Measurements from ENCODE around the gene HS3ST6.
"Not testable (repeated sequence)": the region's sequence is repeated elsewhere in the genome, so short reads cannot be mapped to it uniquely, and the experiment has no call there.

Gene HS3ST6

DNA sequence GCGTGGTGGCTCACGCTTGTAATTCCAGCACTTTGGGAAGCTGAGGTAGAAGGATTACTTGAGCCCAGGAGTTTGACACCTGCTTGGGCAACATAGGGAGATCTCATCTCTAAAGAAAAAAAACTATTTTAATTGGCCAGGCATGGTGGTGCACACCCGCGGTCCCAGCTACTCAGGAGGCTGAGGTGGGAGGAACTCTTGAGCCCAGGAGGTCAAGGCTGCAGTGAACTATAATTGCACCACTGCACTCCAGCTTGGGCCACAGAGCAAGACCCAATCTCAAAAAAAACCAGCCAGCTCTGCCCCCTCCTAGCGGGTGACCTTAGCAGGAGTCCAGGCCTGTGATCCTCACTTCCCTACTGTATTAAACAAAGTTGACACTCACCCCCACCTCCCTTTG is 5.9 kb upstream of the HS3ST6 start:
- no peak for DNase-seq

DNA sequence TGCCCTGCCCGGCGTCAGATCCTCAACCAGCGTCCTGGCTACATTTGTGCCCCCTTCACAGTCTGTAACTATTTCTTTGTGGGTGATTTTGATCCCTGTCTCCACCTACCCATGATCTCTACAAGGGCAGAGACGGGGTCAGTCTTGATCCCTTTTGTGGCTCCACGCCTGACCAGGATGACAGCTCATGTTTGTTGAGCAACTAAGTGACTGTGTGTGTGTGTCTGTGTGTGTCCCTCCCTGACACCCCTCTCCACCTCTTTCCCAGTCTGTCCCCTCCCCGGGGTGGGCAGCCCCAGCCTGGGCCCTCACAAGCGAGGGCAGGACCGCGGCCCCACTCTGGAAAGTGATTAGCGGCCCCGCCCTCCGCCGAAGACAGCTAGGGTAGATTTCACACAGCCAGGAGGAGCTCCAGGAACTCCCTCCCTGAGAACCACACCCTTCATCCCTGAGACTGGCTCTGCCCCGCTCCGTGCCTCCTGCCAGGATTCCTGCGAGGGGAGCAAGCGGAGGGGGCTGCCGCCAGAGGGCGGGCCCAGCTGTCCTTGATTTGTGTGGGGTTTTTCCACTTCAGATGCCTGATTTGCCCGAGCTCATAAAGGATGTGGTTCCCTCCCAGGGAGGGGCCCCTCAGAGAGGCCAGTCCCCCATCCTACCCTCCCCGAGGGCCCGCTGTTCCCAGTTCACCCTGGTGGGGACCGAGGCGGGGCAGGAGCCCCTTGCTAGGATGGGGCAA is 5.3 kb upstream of the HS3ST6 start:
- peak in 2 of 3 donors; percentile 27 to 39 for DNase-seq

DNA sequence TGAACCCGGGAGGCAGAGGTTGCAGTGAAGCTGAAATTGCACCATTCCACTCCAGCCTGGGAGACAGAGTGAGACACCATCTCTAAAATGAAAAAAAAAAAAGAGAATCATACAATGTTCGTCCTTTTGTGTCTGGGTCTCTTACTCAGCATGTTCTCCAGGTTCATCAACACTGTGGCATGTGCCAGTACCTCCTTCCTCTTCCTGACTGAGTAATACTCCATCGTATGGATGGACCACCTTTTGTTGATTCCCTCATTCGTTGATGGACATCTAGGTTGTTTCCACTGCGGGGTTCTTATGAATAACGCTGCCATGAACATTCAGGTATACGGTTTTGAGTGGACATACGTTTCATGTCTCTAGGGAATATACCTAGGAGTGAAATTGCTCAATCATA is 4.1 kb upstream of the HS3ST6 start:
- DNase-seq = no peak

DNA sequence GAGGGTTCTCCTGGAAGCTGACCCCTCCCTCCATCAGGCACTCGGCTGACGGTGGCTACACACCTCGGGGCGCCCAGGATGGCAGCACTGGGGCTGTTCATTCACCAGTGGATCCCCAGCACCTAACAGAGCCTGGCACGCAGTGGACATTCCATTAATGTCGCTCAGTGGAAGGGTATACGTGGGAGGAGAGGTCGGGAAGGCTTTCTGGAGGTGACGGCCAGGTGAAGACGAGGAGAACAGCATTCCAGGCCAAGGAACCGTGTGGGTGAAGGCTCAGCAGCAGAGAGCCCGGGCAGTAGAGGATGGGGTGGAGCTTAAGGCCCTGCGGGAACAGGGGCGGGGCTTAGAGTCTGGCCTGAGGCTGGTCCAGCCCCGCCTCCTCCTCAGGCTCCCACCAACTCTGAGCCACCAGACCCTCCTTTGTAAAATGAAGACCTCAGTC is 2.5 kb upstream of the HS3ST6 start:
- DNase-seq = peak in 2 of 3 donors; percentile 42 to 49

DNA sequence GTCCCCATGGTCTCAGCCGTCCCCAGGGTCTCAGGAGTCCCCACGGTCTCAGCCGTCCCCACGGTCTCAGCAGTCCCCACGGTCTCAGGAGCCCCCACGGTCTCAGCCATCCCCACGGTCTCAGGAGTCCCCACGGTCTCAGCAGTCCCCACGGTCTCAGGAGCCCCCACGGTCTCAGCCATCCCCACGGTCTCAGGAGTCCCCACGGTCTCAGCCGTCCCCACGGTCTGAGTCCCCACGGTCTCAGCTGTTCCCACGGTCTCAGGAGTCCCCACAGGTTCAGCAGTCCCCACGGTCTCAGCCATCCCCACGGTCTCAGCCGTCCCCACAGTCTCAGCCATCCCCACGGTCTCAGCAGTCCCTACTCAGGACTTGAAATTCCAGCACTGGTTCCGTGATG is 1.9 kb upstream of the HS3ST6 start:
- not testable (repeated sequence) for DNase-seq

DNA sequence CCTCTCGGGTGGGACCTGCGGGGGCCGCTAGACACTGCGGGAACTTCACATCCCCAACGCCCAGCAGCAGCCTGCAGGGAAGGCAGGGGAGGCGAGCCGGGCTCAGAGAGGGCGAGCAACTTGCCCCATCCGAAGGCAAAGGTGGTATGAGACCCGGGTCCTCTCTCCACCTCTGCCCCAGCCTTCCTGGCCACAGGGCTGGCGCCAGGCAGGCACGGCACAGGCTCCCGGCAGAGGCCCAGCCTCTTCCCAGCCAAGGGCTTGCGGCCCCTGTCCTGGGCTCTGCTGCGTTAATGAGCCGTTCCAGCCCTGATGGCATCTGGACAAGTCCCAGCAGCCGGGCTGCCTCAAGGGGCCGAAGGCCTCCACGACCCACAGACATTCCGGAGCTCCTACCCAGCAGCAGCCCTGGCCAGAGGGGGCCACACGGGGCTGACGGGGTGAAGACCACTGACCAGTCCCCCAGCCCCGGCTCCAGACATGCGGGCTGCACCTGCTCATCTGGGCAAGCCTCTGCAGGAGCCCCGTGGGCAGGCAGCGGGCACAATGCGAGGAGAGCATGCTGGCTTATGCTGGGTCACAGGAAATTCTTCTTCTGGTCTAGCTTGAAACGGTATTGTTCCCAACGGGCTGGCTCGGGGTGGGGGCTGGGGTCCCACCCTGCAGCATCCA is 1.2 kb upstream of the HS3ST6 start:
- DNase-seq = no peak

DNA sequence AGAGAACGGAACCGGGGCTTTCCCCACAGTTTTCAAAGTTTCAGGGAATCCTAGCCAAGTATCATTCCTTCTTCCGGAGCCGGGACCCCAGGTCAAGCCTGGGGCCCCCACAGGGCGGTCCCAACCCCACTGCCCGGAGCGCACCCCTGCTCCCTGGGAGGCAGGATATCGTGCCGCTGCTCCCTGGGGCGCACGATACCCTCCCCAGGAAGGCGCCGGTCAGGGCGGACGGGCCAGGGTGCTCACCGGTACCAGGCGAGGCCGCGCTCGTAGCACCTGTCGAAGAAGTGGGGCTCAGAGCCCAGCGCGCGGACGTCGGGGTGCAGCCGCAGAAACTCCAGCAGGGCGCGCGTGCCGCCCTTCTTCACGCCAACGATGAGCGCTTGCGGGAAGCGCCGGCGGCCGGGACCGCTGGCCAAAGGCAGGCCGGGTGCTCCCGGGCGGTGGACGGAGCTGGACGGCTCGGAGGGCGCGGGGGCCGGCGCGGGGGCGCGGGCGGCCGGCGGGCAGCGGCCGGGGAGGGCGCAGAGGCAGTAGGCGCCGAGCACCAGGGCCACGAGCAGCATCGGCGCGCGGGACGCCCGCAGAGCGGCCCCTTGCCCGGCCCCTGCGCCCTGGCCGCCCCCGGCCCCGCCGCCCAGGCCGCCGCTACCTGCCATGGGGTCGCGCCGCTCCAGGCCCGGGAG is 407 bp downstream of the HS3ST6 start:
- no peak for DNase-seq

DNA sequence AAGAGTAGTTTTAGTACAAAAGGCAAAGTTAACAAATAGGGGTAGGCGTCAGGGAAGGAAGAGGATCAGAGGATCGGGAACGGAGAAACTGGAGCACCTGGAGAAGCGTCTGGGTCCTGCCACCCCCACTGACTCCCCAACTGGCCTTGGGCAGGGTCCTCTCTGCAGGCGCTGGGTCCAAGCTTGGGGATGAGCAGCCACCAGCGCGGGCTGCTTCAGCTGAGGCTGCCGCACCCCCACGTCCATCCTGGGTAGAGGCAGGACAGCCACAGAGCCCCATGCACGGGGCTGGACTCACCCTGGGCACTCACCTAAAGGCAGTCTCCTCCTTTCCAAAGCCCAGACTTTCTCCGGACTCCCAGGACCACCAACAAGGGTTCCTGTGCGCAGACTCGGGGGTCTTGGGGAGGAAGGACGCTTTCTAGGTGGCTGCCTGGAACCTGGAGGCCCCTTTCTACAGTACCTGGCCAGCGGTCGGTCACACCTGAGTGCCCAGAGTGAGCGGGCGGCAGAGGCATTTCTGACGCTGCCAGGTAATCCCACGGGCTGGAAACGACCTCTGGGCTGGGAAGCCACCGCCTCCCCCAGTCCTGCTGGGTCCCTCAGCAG is 1.1 kb downstream of the HS3ST6 start:
- DNase-seq = no peak

DNA sequence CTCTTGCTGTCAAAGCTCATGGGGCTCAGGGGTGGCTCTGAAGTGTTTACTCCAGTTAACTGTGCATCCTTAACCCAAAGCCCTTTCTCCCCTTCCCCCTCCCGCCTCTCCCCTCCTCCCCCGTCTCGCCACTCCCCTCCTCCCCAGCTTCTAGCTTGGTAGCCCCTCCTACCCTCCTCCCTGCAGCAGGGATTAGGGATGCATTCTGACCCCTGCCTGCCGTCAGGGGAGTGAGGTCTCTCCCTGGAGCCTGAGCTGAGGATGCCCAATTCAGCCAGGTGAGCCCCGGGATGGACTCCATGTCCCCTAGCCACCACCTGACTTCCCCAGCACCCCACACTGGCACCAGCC is 1.6 kb downstream of the HS3ST6 start:
- no peak for DNase-seq

DNA sequence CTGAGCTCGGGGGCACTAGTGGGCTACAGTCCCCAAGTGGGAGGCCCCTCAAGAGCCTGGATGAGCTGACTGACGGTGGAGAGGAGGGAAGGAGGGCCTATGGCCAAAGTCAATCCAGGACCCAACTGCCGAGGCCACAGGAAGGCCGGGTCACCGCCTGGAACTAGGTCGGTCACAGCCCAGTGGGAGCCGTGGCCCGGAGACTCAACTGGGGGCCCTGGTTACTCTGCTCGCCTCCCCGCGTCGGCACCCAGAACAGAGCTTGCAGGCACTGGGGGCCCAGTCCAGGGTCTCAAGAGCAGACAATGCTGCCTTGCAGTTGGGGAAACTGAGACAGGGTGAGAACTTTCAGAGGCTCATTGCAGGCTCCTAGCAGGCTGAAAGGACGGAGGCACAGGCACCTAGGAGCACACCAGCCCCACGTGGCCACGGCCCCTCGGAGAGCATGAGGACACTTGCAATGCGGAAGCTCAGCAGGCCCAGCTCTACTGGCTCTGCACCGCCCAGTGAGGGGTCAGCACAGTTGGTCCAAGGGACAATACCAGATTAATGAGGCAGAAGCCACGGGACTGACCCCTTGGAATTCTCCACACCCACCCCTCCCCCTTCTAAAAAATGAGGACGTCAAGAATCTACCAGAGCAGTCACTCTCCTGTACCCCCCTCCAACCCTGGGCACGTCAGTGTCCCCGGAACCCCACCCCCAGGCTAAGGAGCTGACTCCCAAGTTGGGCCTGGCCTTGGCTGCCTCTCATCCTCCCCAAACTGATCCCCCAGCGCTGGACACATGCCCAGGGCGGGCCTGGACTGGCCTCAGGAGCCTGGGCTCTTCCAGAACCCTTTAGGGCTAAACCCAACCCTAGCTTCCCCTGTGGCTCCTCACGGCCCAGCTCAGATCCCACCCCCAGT is 2.2 kb downstream of the HS3ST6 start:
- no peak for DNase-seq

DNA sequence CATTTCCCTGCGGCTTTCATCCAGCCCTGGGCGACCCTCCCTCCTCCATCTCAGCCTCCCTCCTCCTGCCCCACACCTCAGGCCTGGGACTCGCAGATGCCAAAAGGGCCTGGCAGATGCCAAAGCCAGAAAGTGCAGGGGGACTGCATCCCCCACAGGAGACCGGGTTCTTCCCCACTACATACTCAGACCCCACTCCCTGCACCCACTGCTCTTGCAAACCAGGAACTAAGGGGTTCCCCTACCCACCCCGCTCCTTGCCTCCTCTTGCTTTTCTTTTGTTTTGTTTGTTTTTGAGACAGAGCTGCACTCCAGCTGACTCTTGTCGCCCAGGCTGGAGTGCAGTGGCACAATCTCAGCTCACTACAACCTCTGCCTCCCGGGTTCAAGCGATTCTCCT is 3.2 kb downstream of the HS3ST6 start:
- no peak for DNase-seq

DNA sequence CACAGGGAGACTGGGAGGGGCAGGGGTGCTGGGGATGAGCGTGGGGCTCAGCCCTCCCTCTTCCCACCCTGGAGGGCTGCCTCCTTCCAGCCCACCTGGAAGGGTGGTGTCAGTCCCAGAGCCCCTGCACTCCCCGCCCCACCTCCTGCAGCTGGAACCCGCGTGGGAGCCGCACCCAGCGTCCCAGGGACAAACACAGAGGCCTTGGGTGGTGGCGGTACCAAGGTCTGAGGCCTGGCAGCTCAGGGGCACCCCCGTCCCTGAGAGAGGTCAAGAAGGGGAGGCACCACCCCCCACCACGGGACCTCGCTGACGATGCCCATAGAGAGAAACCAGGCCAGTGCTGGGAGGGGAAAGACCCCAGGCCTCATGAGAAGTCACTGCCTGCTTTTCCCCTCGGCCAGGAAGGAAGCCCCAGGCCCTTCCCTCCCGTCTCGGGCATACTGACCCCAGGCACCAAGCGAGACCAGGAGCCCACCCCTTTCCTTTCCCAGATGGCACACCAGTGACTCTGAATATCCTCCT is 4.1 kb downstream of the HS3ST6 start:
- DNase-seq = no peak

DNA sequence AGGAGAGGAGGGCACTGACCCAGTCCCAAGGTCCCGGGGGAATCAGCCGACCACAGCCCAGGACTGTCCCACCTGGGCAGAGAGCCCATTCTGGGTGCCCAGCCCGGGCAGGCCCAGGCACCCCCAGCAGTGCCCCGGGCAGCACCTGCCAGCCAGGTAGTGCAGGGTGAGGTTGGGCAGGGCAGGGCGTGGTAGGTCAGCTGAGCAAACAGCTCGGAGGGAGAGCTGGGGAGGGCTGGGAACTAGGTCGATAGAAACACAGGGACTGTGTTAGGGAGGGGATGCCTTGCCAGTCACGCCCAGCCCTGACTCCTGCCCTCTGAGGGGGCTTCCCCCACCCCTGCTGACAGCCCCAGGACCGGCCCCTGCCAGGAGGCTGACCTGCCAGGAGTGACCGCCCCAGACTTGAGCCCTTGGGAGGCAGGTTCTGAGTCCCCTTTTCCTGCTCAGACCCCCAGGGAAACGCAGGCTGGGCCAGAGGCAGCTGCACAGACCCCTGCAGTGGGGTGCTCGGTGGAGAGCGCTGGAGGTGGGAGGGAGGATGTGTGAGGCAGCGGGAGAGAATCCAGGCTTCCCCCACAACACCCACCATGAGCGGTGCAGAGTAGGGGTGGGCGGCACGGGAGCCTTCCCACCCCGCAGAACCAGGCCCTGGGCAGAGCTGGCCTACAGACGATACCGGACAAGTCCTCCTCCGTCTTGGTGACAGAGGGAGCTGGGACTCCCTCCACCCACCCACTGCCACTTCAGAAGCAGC is 4.7 kb downstream of the HS3ST6 start:
- no peak for DNase-seq

DNA sequence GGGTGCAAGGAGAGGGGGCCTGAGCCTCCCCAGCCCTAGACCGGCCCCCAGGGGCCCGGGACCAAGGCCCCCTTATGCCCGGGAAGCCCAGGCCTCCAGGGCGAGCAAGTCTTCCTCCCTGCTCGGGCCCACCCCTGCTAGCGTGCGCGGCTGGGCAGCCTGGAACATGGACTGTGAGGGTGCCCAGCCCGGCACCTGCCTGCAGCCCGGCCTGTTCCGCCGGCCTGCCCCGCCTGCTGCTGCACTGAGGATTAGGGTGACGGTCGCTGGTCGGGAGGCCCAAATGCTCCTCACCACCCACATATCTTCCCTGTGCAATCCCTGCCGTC is 6.0 kb downstream of the HS3ST6 start:
- no peak for DNase-seq

DNA sequence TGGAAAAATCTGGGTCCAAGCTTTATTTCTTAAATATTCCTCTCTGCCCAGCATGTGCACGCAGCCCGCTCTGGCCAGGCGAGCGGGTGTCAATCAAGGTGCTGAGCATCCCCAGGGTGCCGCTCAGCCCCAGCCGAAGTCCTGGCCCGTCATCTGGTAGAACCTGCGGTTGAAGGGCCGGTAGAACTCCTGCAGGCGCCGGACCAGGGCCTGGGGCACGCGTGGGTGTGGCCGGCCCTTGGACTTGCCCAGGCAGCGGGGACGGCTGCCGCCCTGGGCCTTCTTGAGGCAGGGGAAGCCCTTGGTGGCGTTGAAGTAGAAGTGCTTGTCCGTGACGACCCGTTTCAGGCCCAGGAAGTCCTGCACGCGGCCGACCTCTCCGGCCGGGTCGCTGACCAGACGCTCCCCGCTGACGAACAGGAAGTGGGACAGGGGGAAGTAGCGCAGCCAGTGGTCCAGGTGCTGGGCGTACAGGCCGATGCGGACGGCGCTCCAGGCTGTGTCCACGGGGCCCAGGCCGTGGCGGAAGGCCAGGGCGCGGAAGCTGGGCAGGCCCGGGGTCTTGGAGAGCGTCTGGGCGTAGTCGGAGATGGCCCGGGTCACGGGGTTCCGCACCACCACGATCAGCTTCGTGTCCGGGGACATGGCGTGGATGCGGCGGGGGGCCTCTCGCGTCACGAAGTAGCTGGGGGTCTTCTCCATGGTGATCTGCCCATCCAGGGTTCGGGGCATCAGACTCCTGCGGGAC is 6.6 kb downstream of the HS3ST6 start:
- no peak for DNase-seq

DNA sequence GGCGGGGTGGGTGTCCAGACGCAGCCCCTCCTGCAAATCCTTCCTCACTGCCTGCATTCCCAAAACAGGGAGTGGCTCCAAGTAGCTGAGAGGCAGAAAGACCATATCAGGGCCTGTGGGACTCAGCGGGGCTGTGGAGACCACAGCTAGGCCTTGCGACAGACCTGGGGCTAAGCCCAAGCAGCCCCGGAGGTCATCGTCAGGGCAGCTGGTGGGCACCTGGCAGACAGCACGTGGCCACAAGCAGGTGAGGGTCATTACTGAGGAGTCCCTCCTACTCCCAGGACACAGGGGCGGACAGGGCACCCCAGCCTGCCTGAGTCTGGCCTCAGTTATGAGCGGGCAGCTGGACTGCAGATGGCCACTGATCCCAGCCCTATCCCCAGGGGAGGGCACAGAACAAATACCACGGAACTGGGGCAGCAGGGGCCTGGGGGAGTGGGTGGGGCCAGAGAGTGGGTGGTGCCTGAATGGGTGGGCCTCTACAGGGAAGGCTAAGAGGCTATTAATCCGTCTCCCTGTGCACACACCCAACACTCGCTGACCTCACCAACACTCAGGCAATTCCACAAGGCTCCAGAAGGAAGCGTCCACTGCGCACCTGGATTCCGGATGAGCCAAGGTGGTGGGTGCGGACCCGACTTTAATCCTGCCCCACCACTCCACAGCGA is 8.5 kb downstream of the HS3ST6 start:
- no peak for DNase-seq

DNA sequence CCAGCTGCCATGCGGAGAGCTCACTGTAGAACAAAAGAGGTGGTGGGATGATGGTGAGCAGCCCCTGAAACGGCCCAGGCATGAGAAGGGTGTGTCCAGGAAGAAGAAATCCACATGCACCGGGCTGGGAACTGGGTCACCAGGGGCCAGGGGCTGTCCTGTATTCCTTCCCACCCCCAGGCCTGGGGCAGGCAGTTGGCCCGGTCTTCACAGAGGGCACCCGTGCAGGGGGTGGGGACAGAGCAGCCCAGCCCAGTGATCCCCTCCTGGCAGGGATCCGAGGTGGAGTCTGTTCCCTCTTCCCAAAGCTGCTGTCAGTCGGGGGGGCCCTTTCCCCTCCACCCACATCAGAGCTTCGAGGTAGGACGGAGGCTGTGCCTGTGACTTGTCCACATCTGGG is 9.2 kb downstream of the HS3ST6 start:
- no peak for DNase-seq

DNA sequence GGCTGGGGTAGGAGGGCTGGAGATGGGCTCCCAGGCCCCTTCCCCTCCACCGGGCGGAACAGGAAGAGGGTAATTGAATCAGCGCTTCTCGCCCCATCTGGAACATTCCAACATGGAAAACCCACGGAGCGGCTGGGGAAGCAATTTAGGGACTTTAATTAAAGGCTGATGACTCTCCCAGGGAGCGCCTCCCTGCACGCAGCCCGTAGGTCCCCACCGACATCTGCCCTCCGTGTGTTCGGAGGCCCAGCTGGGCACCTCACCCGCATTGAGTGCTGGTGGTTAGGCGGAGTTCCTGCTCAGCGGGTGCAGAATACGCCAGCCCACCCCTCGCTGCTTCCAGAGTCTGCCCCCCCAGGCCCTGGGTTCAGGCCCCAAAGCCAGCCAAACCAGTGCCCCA is 10.0 kb downstream of the HS3ST6 start:
- DNase-seq = no peak

DNA sequence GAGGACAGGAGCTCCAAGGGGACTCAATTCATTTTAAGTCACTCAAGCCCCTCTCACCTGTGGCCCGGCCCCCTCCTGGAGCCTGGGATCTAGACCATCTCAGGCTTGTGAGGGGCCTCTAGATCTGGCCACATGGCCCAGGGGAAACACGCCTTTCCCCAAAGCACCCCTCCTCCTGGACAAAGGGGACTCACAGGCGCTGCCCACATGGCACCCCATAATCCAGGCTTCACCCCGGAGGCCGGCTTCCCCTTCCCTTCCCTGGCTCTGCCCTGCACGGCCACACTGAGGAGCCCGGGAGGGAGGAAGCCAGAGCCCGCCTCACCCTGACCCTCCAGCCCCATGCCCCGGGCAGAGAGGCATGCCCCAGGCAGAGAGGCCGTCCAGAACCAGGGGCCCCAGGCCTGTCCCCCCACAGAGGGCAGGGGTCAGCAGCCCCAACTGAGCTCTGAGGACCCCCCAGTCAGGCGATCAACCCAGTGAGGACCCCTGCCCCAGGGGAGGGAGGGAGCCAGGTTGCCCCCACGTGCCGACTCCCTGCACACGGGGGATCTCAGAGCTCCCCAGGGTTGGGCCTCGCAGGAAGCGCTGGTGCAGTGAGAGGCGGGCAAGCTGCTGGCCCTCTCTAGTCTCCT is 10.9 kb downstream of the HS3ST6 start:
- no peak for DNase-seq

DNA sequence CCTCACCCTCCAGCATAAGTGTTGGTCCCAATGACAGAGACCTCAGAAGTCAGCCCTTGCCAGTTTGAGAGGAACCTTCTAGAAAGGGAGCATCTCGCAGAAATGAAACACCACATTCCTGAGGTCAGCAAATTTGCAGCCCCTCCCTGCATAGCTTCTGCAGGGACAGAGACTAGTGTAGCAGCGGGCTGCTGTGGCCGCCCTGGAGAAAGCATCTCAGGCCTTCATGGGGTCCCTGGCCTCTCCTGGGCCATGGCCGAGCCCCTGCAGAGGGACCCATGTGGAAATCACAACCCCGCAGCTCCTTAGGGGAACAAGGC is 11.4 kb downstream of the HS3ST6 start:
- DNase-seq = no peak

All from suppressor macrophage treated with lipopolysaccharide for 1 hour (primary cell).